TTC549 (cell line): Measurements from ENCODE around the gene MYL9.
"Not testable (repeated sequence)": the region's sequence is repeated elsewhere in the genome, so short reads cannot be mapped to it uniquely, and the experiment has no call there.

Experiments used
- FAIRE-seq: peaks from 2 replicates; lab custom pipeline; 2012; peaks lifted over from hg19 to GRCh38; lab: Jason Lieb, UNC

MYL9 gene

GRCh38 chr20:36549942-36550789 lies 8.8 kb downstream of the MYL9 start:
- no peak for FAIRE-seq

GRCh38 chr20:36550790-36551299 lies 9.5 kb downstream of the MYL9 start:
- FAIRE-seq: no peak

- no peak for FAIRE-seq
These were observed 13.9 kb downstream of the MYL9 start for GRCh38 chr20:36555248-36555647.

- no peak for FAIRE-seq
These were observed 21.4 kb downstream of the MYL9 start for GRCh38 chr20:36562724-36563123.

GRCh38 chr20:36563374-36563773 lies 22.1 kb downstream of the MYL9 start:
- no peak for FAIRE-seq

- FAIRE-seq: not testable (repeated sequence)
These were observed 22.9 kb downstream of the MYL9 start for GRCh38 chr20:36564078-36564725.

- FAIRE-seq: not testable (repeated sequence)
These were observed 23.4 kb downstream of the MYL9 start for GRCh38 chr20:36564726-36565121.

- no peak for FAIRE-seq
These were observed 24.2 kb downstream of the MYL9 start for GRCh38 chr20:36565520-36565919.

- FAIRE-seq: no peak
These were observed 28.6 kb downstream of the MYL9 start for GRCh38 chr20:36569847-36570429.

- no peak for FAIRE-seq
These were observed 30.5 kb downstream of the MYL9 start for GRCh38 chr20:36571564-36572504.

- FAIRE-seq: no peak
These were observed 31.4 kb downstream of the MYL9 start for GRCh38 chr20:36572701-36573102.

- no peak for FAIRE-seq
These were observed 31.9 kb downstream of the MYL9 start, which contains the start of gene TGIF2 for GRCh38 chr20:36573103-36573797. Gene TGIF2 (plus strand): TSS chr20:36573597. CDS start chr20:36578775, 5,178 bp downstream.

- FAIRE-seq: no peak
These were observed 32.6 kb downstream of the MYL9 start for GRCh38 chr20:36573798-36574365.

- FAIRE-seq: no peak
These were observed 33.2 kb downstream of the MYL9 start for GRCh38 chr20:36574366-36575135.

GRCh38 chr20:36576081-36576445 lies 34.7 kb downstream of the MYL9 start:
- no peak for FAIRE-seq

- FAIRE-seq: no peak
These were observed 37.2 kb downstream of the MYL9 start for GRCh38 chr20:36578356-36579041.

GRCh38 chr20:36579996-36580545 lies 38.8 kb downstream of the MYL9 start:
- no peak for FAIRE-seq

- no peak for FAIRE-seq
These were observed 41.0 kb downstream of the MYL9 start for GRCh38 chr20:36582322-36582721.

- FAIRE-seq: no peak
These were observed 41.5 kb downstream of the MYL9 start for GRCh38 chr20:36582821-36583220.
